ENCODE measurements around the gene DGKZ. TPM values are rescaled to one million over a fixed set of nuclear protein-coding genes. Genes with fewer than 3 reads are reported as not detected.

DGKZ gene
- polyA plus RNA-seq, 3 donors: 30.4 to 217 (median 33.4) TPM

DNA sequence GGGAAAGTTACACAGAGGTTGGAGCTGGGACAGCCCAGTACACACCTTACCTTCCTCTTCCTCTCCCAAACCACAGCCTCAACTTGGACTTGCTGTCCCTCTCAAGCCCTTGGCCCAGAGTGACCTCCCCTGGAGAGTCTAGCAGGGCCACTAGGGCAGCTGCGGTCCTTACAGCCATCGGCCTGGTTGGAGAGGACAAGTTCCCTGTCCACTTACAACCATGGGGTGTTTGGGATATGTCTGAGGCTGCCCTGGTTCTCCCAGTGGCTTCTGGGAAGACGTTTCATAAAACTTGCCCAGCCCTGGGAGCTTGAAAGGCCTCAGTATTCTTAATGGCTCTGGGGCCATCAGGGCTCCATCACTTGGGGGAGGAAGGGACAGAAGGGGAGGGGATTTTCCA lies 13.1 kb upstream of the DGKZ start:
- H3K4me3 ChIP-seq (replicated peaks in 1 of 3; ENCODE audit: low read depth in 2 of 3, low read length in 3 of 3): peak overlapping the region in 1 of 3 experiments; percentile 64
- H3K27ac ChIP-seq (ENCODE audit: low read depth in 1 of 2, low read length in 2 of 2): no peak overlapping the region
- H3K9ac ChIP-seq (ENCODE audit: insufficient read depth, low read length, poor library complexity, severe bottlenecking): no peak overlapping the region
- 78% methylated on average over 1 of the region's 3 CpGs for WGBS (ENCODE audit: insufficient coverage)
- no peaks in the 10 kb centered on the region for H3K36me3 ChIP-seq (replicated peaks in 1 of 2; ENCODE audit: control insufficient read depth in 1 of 2, insufficient read depth in 2 of 2, low read length in 2 of 2)
- intact Hi-C loops (cut with micrococcal nuclease): no loop called here
- H3K36me3 Mint-ChIP-seq: peaks cover 7 to 18% of the 10 kb centered on the region in 2 donors
- peaks cover 0 to 7% of the 10 kb centered on the region in 2 donors for H3K9me3 ChIP-seq (replicated peaks in 1 of 2; ENCODE audit: control insufficient read depth in 1 of 2, insufficient read depth in 1 of 2, low read length in 2 of 2)
- TF ChIP-seq, protein P1, sequence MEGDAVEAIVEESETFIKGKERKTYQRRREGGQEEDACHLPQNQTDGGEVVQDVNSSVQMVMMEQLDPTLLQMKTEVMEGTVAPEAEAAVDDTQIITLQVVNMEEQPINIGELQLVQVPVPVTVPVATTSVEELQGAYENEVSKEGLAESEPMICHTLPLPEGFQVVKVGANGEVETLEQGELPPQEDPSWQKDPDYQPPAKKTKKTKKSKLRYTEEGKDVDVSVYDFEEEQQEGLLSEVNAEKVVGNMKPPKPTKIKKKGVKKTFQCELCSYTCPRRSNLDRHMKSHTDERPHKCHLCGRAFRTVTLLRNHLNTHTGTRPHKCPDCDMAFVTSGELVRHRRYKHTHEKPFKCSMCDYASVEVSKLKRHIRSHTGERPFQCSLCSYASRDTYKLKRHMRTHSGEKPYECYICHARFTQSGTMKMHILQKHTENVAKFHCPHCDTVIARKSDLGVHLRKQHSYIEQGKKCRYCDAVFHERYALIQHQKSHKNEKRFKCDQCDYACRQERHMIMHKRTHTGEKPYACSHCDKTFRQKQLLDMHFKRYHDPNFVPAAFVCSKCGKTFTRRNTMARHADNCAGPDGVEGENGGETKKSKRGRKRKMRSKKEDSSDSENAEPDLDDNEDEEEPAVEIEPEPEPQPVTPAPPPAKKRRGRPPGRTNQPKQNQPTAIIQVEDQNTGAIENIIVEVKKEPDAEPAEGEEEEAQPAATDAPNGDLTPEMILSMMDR (IDR thresholded peaks at IDR 0.05): no peak
- peaks cover 80% of the 10 kb centered on the region for H3K4me1 Mint-ChIP-seq
- no peaks in the 10 kb centered on the region for H3K79me2 ChIP-seq (ENCODE audit: insufficient read depth, low read length)
- peak overlapping the region in 1 of 2 donors; percentile 87 for H3K4me3 Mint-ChIP-seq
- H3K27ac Mint-ChIP-seq: no peak overlapping the region
- H2AFZ ChIP-seq (ENCODE audit: insufficient read depth, low read depth, low read length, poor library complexity, severe bottlenecking): no peak overlapping the region
- H3K4me2 ChIP-seq (replicated peaks; ENCODE audit: extremely low read depth, low read length, poor library complexity, severe bottlenecking): no peak overlapping the region
- peaks cover 15% of the 10 kb centered on the region for H4K20me1 ChIP-seq (ENCODE audit: insufficient read depth, low read length)
- peaks cover 14 to 46% of the 10 kb centered on the region in 2 donors for H3K27me3 ChIP-seq (ENCODE audit: control insufficient read depth in 2 of 2, insufficient read depth in 2 of 2, low read length in 2 of 2)
- H3K27me3 Mint-ChIP-seq (ENCODE audit: low read depth in 3 of 3): peaks cover 47 to 60% (median 51%) of the 10 kb centered on the region in 3 donors
- H3K4me1 ChIP-seq (ENCODE audit: control insufficient read depth in 1 of 2, insufficient read depth in 2 of 2, low read length in 2 of 2): peaks cover 81 to 88% of the 10 kb centered on the region in 2 donors
- no peak for DNase-seq
- peaks cover 0 to 9% (median 4%) of the 10 kb centered on the region in 7 donors for H3K9me3 Mint-ChIP-seq

DNA sequence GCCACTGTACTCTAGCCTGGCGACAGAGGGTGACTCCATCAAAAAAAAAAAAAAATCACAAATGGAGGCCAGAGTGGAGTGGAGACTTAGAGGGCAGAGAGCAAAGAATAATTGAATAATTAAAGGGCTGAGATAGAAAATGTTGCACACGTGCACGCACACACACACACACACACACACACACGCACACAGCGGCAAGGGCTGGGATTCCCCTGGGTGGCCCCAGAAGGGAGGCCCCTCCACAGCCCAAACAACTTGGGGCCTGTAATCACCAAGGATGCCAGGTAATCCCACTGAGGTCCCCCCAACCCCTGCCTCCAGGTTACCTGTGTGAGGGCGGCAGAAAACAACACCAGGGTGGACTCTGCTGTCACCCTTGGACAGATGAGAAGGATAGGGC lies 12.0 kb upstream of the DGKZ start:
- Mint-ChIP-seq H3K27me3 (ENCODE audit: low read depth in 3 of 3) (peaks cover 38 to 50% (median 42%) of the 10 kb centered on the region in 3 donors), H3K27ac (peak overlapping the region in 3 of 7 donors; percentile 18 to 80 (median 53)), H3K4me1 (peaks cover 86% of the 10 kb centered on the region), H3K36me3 (peaks cover 7 to 15% of the 10 kb centered on the region in 2 donors), H3K9me3 (peaks cover 0 to 9% (median 4%) of the 10 kb centered on the region in 7 donors), H3K4me3 (no peak overlapping the region)
- H3K4me2 ChIP-seq (replicated peaks; ENCODE audit: extremely low read depth, low read length, poor library complexity, severe bottlenecking): no peak overlapping the region
- no peak overlapping the region for H2AFZ ChIP-seq (ENCODE audit: insufficient read depth, low read depth, low read length, poor library complexity, severe bottlenecking)
- H3K9ac ChIP-seq (ENCODE audit: insufficient read depth, low read length, poor library complexity, severe bottlenecking): no peak overlapping the region
- H3K9me3 ChIP-seq (replicated peaks in 1 of 2; ENCODE audit: control insufficient read depth in 1 of 2, insufficient read depth in 1 of 2, low read length in 2 of 2): peaks cover 0 to 7% of the 10 kb centered on the region in 2 donors
- H3K36me3 ChIP-seq (replicated peaks in 1 of 2; ENCODE audit: control insufficient read depth in 1 of 2, insufficient read depth in 2 of 2, low read length in 2 of 2): no peaks in the 10 kb centered on the region
- H4K20me1 ChIP-seq (ENCODE audit: insufficient read depth, low read length): peaks cover 15% of the 10 kb centered on the region
- peaks cover 14 to 38% of the 10 kb centered on the region in 2 donors for H3K27me3 ChIP-seq (ENCODE audit: control insufficient read depth in 2 of 2, insufficient read depth in 2 of 2, low read length in 2 of 2)
- WGBS (ENCODE audit: insufficient coverage): 80% methylated on average over 1 of the region's 6 CpGs
- peaks cover 2% of the 10 kb centered on the region for H3K79me2 ChIP-seq (ENCODE audit: insufficient read depth, low read length)
- DNase-seq: no peak
- no peak overlapping the region for H3K4me3 ChIP-seq (replicated peaks in 1 of 3; ENCODE audit: low read depth in 2 of 3, low read length in 3 of 3)
- intact Hi-C loops (cut with micrococcal nuclease): no loop called here
- TF ChIP-seq, protein P1 (IDR thresholded peaks at IDR 0.05): no peak
- H3K27ac ChIP-seq (ENCODE audit: low read depth in 1 of 2, low read length in 2 of 2): no peak overlapping the region
- peaks cover 89 to 94% of the 10 kb centered on the region in 2 donors for H3K4me1 ChIP-seq (ENCODE audit: control insufficient read depth in 1 of 2, insufficient read depth in 2 of 2, low read length in 2 of 2)

Measured in CD14-positive monocyte (primary cell).